ENCODE measurements around the gene ITPKB. TPM values are rescaled to one million over a fixed set of nuclear protein-coding genes. Genes with fewer than 3 reads are reported as not detected.

Gene ITPKB
- total and polyA plus RNA-seq, 2 of the 13 experiments (the other 11 are each of a cell fraction or from before 2014, with no cell fraction given), result not detected

GRCh38 chr1:226649780-226650179 lies 89.3 kb downstream of the ITPKB start:
- POLR2A ChIA-PET, result no interaction called here
- no peak overlapping the region for H3K27ac ChIP-seq (ENCODE audit: extremely low read length, insufficient read depth, low read length)
- no peak for DNase-seq (ENCODE audit: low spot score)
- FAIRE-seq, result no peak
- H3K36me3 ChIP-seq (replicated peaks in 1 of 2; ENCODE audit: control insufficient read depth in 1 of 2, insufficient read depth in 2 of 2, low read length in 2 of 2), result no peaks in the 10 kb centered on the region
- no peaks in the 10 kb centered on the region for H3K79me2 ChIP-seq (ENCODE audit: insufficient read depth, low read length)
- no peak overlapping the region for H2AFZ ChIP-seq (ENCODE audit: low read length)
- in situ Hi-C loops (cut with HindIII; ENCODE audit: extremely low pct_ligation_motif_present, low pct_unique_long_range_greater_than_20kb), result no loop called here
- no peak for ATAC-seq
- no peaks in the 10 kb centered on the region for H3K9me3 ChIP-seq (ENCODE audit: low read length)
- no peak overlapping the region for H3K9ac ChIP-seq (ENCODE audit: insufficient read depth, low read depth, low read length)
- no peaks in the 10 kb centered on the region for H4K20me1 ChIP-seq (ENCODE audit: insufficient read depth, low read length)
- CTCF ChIA-PET (ENCODE audit: low intra/inter-chr PET ratio, low total read pairs), result no interaction called here
- H3K4me1 ChIP-seq (ENCODE audit: insufficient read depth, low read length), result no peaks in the 10 kb centered on the region
- TF ChIP-seq DNMT1 (CRISPR knock-in tag; IDR thresholded peaks at IDR 0.05), result no peak
- no peak for TF ChIP-seq PAX8 (CRISPR knock-in tag; IDR thresholded peaks at IDR 0.05; ENCODE audit: borderline replicate concordance)
- TF ChIP-seq ZNF280D (CRISPR knock-in tag; IDR thresholded peaks at IDR 0.05), result no peak
- TF ChIP-seq ZNF781 (CRISPR knock-in tag; IDR thresholded peaks at IDR 0.05; ENCODE audit: borderline replicate concordance, not compliant biosample characterization), result no peak
- TF ChIP-seq ZNF768 (CRISPR knock-in tag; IDR thresholded peaks at IDR 0.05), result no peak
- no peak for TF ChIP-seq ZNF841 (CRISPR knock-in tag; IDR thresholded peaks at IDR 0.05; ENCODE audit: borderline replicate concordance)
- no peak for TF ChIP-seq ZNF30 (CRISPR knock-in tag; IDR thresholded peaks at IDR 0.05)
- TF ChIP-seq GZF1 (CRISPR knock-in tag; IDR thresholded peaks at IDR 0.05), result no peak
- no peak overlapping the region for H3K4me3 ChIP-seq (replicated peaks in 1 of 3; ENCODE audit: insufficient read depth in 1 of 3, low read depth in 2 of 3, low read length in 3 of 3)
- intact Hi-C loops (cut with micrococcal nuclease; ENCODE audit: unreplicated experiment), result no loop called here
- 62% methylated on average over 5 of the region's 7 CpGs for WGBS (ENCODE audit: low lambda C conversion rate)
- H3K4me2 ChIP-seq (ENCODE audit: low read depth, low read length), result no peak overlapping the region
- no TSS peak for BruUV-seq (replicated peaks)
- peaks cover 12 to 62% of the 10 kb centered on the region in 2 experiments; a peak in 4 of 5 replicates for H3K27me3 ChIP-seq (ENCODE audit: control insufficient read depth in 1 of 2, insufficient read depth in 2 of 2, low read length in 2 of 2)
